Measurements from ENCODE around the gene STRA8. TPM values are rescaled to one million over a fixed set of nuclear protein-coding genes. Genes with fewer than 3 reads are reported as not detected.
A peak's percentile ranks its signal among the peaks of the same experiment; 100 is the strongest.
"Not testable (repeated sequence)": the region's sequence is repeated elsewhere in the genome, so short reads cannot be mapped to it uniquely, and the experiment has no call there.

The STRA8 gene
- total RNA-seq, 2 donors from 2014 or later: not detected

- no peak for ATAC-seq
- H3K36me3 Mint-ChIP-seq: peaks cover 0 to 5% of the 10 kb centered on the region in 2 donors
- no peak for DNase-seq (ENCODE audit: low spot score in 2 of 2)
- no peaks in the 10 kb centered on the region for H3K9me3 Mint-ChIP-seq
- H3K27ac Mint-ChIP-seq: no peak overlapping the region
These were observed 18.5 kb upstream of the STRA8 start for GRCh38 chr7:135215180-135215579.

- Mint-ChIP-seq H3K36me3 (peaks cover 0 to 2% of the 10 kb centered on the region in 2 donors), H3K9me3 (no peaks in the 10 kb centered on the region), H3K27ac (no peak overlapping the region)
- ATAC-seq (no peak), DNase-seq (ENCODE audit: low spot score in 2 of 2) (no peak)
These were observed 17.9 kb upstream of the STRA8 start for GRCh38 chr7:135215698-135216097.

- Mint-ChIP-seq H3K9me3 (peaks cover 0 to 5% of the 10 kb centered on the region in 2 donors), H3K27ac (no peak overlapping the region), H3K36me3 (no peaks in the 10 kb centered on the region)
- DNase-seq (ENCODE audit: low spot score in 2 of 2): no peak
- no peak for ATAC-seq
These were observed 15.8 kb upstream of the STRA8 start for GRCh38 chr7:135217645-135218509.

- no peak overlapping the region for H3K27ac Mint-ChIP-seq
- no peaks in the 10 kb centered on the region for H3K36me3 Mint-ChIP-seq
- ATAC-seq (no peak), DNase-seq (ENCODE audit: low spot score in 2 of 2) (no peak)
- H3K9me3 Mint-ChIP-seq: peaks cover 4 to 10% of the 10 kb centered on the region in 2 donors
These were observed 9.6 kb upstream of the STRA8 start for GRCh38 chr7:135224027-135224426.

- H3K9me3 Mint-ChIP-seq: peaks cover 0 to 5% of the 10 kb centered on the region in 2 donors
- H3K36me3 Mint-ChIP-seq: no peaks in the 10 kb centered on the region
- ATAC-seq: no peak
- DNase-seq (ENCODE audit: low spot score in 2 of 2): no peak
- H3K27ac Mint-ChIP-seq: peak overlapping the region in 1 of 2 donors; percentile 20
These were observed 2.0 kb upstream of the STRA8 start for GRCh38 chr7:135231686-135232085.

GRCh38 chr7:135232087-135232486, 1.6 kb upstream of the STRA8 start:
- no peak for ATAC-seq
- peak overlapping the region in 1 of 2 donors; percentile 20 for H3K27ac Mint-ChIP-seq
- H3K36me3 Mint-ChIP-seq: no peaks in the 10 kb centered on the region
- H3K9me3 Mint-ChIP-seq: peaks cover 0 to 5% of the 10 kb centered on the region in 2 donors
- DNase-seq (ENCODE audit: low spot score in 2 of 2): no peak

- H3K9me3 Mint-ChIP-seq: peaks cover 0 to 5% of the 10 kb centered on the region in 2 donors
- no peaks in the 10 kb centered on the region for H3K36me3 Mint-ChIP-seq
- no peak for ATAC-seq
- no peak overlapping the region for H3K27ac Mint-ChIP-seq
- no peak for DNase-seq (ENCODE audit: low spot score in 2 of 2)
These were observed 918 bp upstream of the STRA8 start for GRCh38 chr7:135232720-135233119.

- DNase-seq (ENCODE audit: low spot score in 2 of 2); H3K9me3 Mint-ChIP-seq; ATAC-seq; H3K27ac Mint-ChIP-seq; H3K36me3 Mint-ChIP-seq: not testable (repeated sequence)
These were observed 457 bp downstream of the STRA8 start for GRCh38 chr7:135234095-135234494.

- no peak overlapping the region for H3K27ac Mint-ChIP-seq
- no peak for ATAC-seq
- H3K9me3 Mint-ChIP-seq: peaks cover 0 to 5% of the 10 kb centered on the region in 2 donors
- DNase-seq (ENCODE audit: low spot score in 2 of 2): no peak
- no peaks in the 10 kb centered on the region for H3K36me3 Mint-ChIP-seq
These were observed 1.1 kb downstream of the STRA8 start for GRCh38 chr7:135234727-135235126.

GRCh38 chr7:135235841-135236240, 2.2 kb downstream of the STRA8 start:
- Mint-ChIP-seq H3K27ac (no peak overlapping the region), H3K9me3 (peaks cover 0 to 5% of the 10 kb centered on the region in 2 donors), H3K36me3 (no peaks in the 10 kb centered on the region)
- ATAC-seq (no peak), DNase-seq (ENCODE audit: low spot score in 2 of 2) (no peak)

- no peak overlapping the region for H3K27ac Mint-ChIP-seq
- no peak for ATAC-seq
- no peaks in the 10 kb centered on the region for H3K36me3 Mint-ChIP-seq
- no peak for DNase-seq (ENCODE audit: low spot score in 2 of 2)
- H3K9me3 Mint-ChIP-seq: peaks cover 0 to 5% of the 10 kb centered on the region in 2 donors
These were observed 3.1 kb downstream of the STRA8 start for GRCh38 chr7:135236727-135237126.

GRCh38 chr7:135238112-135238744, 4.6 kb downstream of the STRA8 start:
- ATAC-seq (peak; percentile 24 to 46), DNase-seq (ENCODE audit: low spot score in 2 of 2) (peak in 1 of 2 donors; percentile 24)
- Mint-ChIP-seq H3K36me3 (no peaks in the 10 kb centered on the region), H3K27ac (no peak overlapping the region), H3K9me3 (peaks cover 0 to 5% of the 10 kb centered on the region in 2 donors)

- H3K27ac Mint-ChIP-seq: no peak overlapping the region
- ATAC-seq (no peak), DNase-seq (ENCODE audit: low spot score in 2 of 2) (no peak)
- no peaks in the 10 kb centered on the region for H3K36me3 Mint-ChIP-seq
- peaks cover 0 to 5% of the 10 kb centered on the region in 2 donors for H3K9me3 Mint-ChIP-seq
These were observed 5.6 kb downstream of the STRA8 start for GRCh38 chr7:135239263-135239662.

- no peak overlapping the region for H3K27ac Mint-ChIP-seq
- DNase-seq (ENCODE audit: low spot score in 2 of 2): no peak
These were observed 6.8 kb downstream of the STRA8 start for GRCh38 chr7:135240441-135240840.

GRCh38 chr7:135242096-135242684, 8.6 kb downstream of the STRA8 start:
- no peak for ATAC-seq
- no peak for DNase-seq (ENCODE audit: low spot score in 2 of 2)
- Mint-ChIP-seq H3K36me3 (no peaks in the 10 kb centered on the region), H3K27ac (no peak overlapping the region), H3K9me3 (no peaks in the 10 kb centered on the region)

More at GRCh38 chr7:135240441-135240840, 6.8 kb downstream of the STRA8 start:
- Mint-ChIP-seq H3K9me3 (peaks cover 0 to 5% of the 10 kb centered on the region in 2 donors), H3K36me3 (no peaks in the 10 kb centered on the region)
- ATAC-seq: no peak

- no peak for ATAC-seq
- DNase-seq (ENCODE audit: low spot score in 2 of 2): no peak
- Mint-ChIP-seq H3K27ac (no peak overlapping the region), H3K9me3 (no peaks in the 10 kb centered on the region), H3K36me3 (no peaks in the 10 kb centered on the region)
These were observed 11.9 kb downstream of the STRA8 start for GRCh38 chr7:135245226-135246190.
